PC-9 (cell line): ENCODE results near the gene GSC2. TPM values are rescaled to one million over a fixed set of nuclear protein-coding genes. Genes with fewer than 3 reads are reported as not detected.

Experiments
- BruUV-seq: library from RNA; stranded (reverse); fragments of 400-500 nt; replicated peaks from 2 replicates; lab custom pipeline; 2021; lab: Mats Ljungman, UMichigan
- CTCF ChIA-PET: fragments of 300-600 bp; sonication (Branson Sonifier 250); formaldehyde crosslinking; loops from one replicate; lab custom pipeline; 2022; ENCODE audit warnings: antibody characterized with exemption; lab: Charles Lee
- POLR2A ChIA-PET: fragments of 300-600 bp; sonication (Branson Sonifier 250); formaldehyde crosslinking; loops from one replicate; lab custom pipeline; 2022; ENCODE audit warnings: antibody characterized with exemption; ENCODE audit not compliant: unreplicated experiment; lab: Charles Lee
- DNase-seq, 2 experiments: peaks; one replicate each; pipeline versions ENCODE4 v3.0.0 to v3.0.0-alpha.2; 2015 to 2022; ENCODE audit warnings: mixed read lengths in 1 of 2
- H2AFZ ChIP-seq: fragments of 200-600 bp; sonication (generic); 2 replicates; pipeline ENCODE4 v1.8.1; 2017; ENCODE audit warnings: antibody characterized with exemption
- H3F3A ChIP-seq: fragments of 200-600 bp; sonication (generic); 2 replicates; pipeline ENCODE4 v1.8.1; 2017; ENCODE audit warnings: antibody characterized with exemption, mild to moderate bottlenecking, low read depth; ENCODE audit not compliant: insufficient read depth
- H3K27ac ChIP-seq: fragments of 200-600 bp; sonication (generic); 2 replicates; pipeline ENCODE4 v1.6.1; 2016; ENCODE audit warnings: mixed run types
- H3K27me3 ChIP-seq: fragments of 200-600 bp; sonication (generic); 2 replicates; pipeline ENCODE4 v1.6.1; 2016; ENCODE audit warnings: low read depth, mixed run types; ENCODE audit not compliant: insufficient read depth
- H3K36me3 ChIP-seq: fragments of 200-600 bp; sonication (generic); 2 replicates; pipeline ENCODE4 v1.6.1; 2016; ENCODE audit warnings: low read depth, mixed run types
- H3K4me1 ChIP-seq: fragments of 200-600 bp; sonication (generic); replicated peaks from 2 replicates; pipeline ENCODE4 v1.6.1; 2016; ENCODE audit warnings: mixed run types; ENCODE audit not compliant: insufficient read depth
- H3K4me2 ChIP-seq: fragments of 200-600 bp; sonication (generic); 2 replicates; pipeline ENCODE4 v1.6.1; 2017; ENCODE audit warnings: mixed run types
- H3K4me3 ChIP-seq: fragments of 200-600 bp; sonication (generic); 2 replicates; pipeline ENCODE4 v1.6.1; 2016; ENCODE audit warnings: mixed run types
- H3K79me2 ChIP-seq: fragments of 200-600 bp; sonication (generic); 2 replicates; pipeline ENCODE4 v1.6.1; 2017; ENCODE audit warnings: low read depth, mixed run types
- H3K9me2 ChIP-seq: fragments of 200-600 bp; sonication (generic); 2 replicates; pipeline ENCODE4 v1.8.1; 2017; ENCODE audit warnings: mild to moderate bottlenecking; ENCODE audit not compliant: insufficient read depth
- H3K9me3 ChIP-seq: fragments of 200-600 bp; sonication (generic); 2 replicates; pipeline ENCODE4 v1.8.1; 2016; ENCODE audit warnings: low read depth; ENCODE audit not compliant: insufficient read depth
- H4K20me1 ChIP-seq: fragments of 200-600 bp; sonication (generic); 2 replicates; pipeline ENCODE4 v1.8.1; 2017; ENCODE audit not compliant: insufficient read depth
- CTCF ChIP-seq: fragments of 200-600 bp; sonication (generic); conservative IDR thresholded peaks from 2 replicates; pipeline ENCODE4 v1.6.1; 2017; ENCODE audit warnings: mixed run types, antibody characterized with exemption, mild to moderate bottlenecking, moderate library complexity
- EZH2 ChIP-seq: fragments of 200-600 bp; sonication (generic); IDR thresholded peaks from 2 replicates; pipeline ENCODE4 v1.8.0; 2017; ENCODE audit warnings: antibody characterized with exemption, low read depth
- intact Hi-C: fragments of 100-400 bp; cut with micrococcal nuclease; formaldehyde crosslinking; loops from one replicate; pipeline ENCODE4 v1.10.0; 2022; ENCODE audit not compliant: unreplicated experiment
- total RNA-seq: library from RNA; stranded (reverse); gene quantifications from 2 replicates; pipeline ENCODE4 v1.2.3, GENCODE V29; 2021

The GSC2 gene
- total RNA-seq, 1 experiment from 2014 or later: not detected

GRCh38 chr22:19146215-19146968, 3.7 kb downstream of the GSC2 start:
- TF ChIP-seq CTCF (no peak), EZH2 (no peak)
- Histone ChIP-seq H3K27ac (no peak overlapping the region), H3K9me2 (no peaks in the 10 kb centered on the region), H3K36me3 (peaks cover 2% of the 10 kb centered on the region; the same call in 1 of the 2 replicates), H3K4me2 (no peak overlapping the region), H2AFZ (no peak overlapping the region), H3K79me2 (peaks cover 21% of the 10 kb centered on the region), H3K4me1 (peaks cover 5% of the 10 kb centered on the region; the same call in 1 of the 2 replicates), H3F3A (peaks cover 4% of the 10 kb centered on the region; the same call in 1 of the 2 replicates), H3K27me3 (no peaks in the 10 kb centered on the region; the same call in 1 of the 2 replicates), H3K9me3 (no peaks in the 10 kb centered on the region), H4K20me1 (no peaks in the 10 kb centered on the region), H3K4me3 (no peak overlapping the region)
- intact Hi-C loops: no loop called here
- ChIA-PET POLR2A (no interaction called here), CTCF (no interaction called here)
- no TSS peak for BruUV-seq
- no peak for DNase-seq

- Histone ChIP-seq H3K4me3 (peak overlapping the region; percentile 98), H3K36me3 (peaks cover 3% of the 10 kb centered on the region; the same call in 1 of the 2 replicates), H2AFZ (peak overlapping the region; percentile 93), H4K20me1 (no peaks in the 10 kb centered on the region), H3K9me3 (no peaks in the 10 kb centered on the region), H3K27ac (no peak overlapping the region), H3K4me2 (peak overlapping the region; percentile 90), H3K27me3 (no peaks in the 10 kb centered on the region), H3K4me1 (peaks cover 5% of the 10 kb centered on the region; the same call in 1 of the 2 replicates), H3F3A (peaks cover 4% of the 10 kb centered on the region; the same call in 1 of the 2 replicates), H3K9me2 (no peaks in the 10 kb centered on the region), H3K79me2 (peaks cover 21% of the 10 kb centered on the region)
- DNase-seq: no peak
- intact Hi-C loops: loop anchor here (1.0 kb wide), 1 partner anchor 486 kb away; no protein-coding TSS in a partner anchor
- no peak for TF ChIP-seq CTCF
- no peak for TF ChIP-seq EZH2
- POLR2A ChIA-PET: interaction anchor here (0.6 kb wide), 1 partner anchor 34 kb away, joined by 3 read pairs; the partner anchor contains the start of gene SLC25A1
- CTCF ChIA-PET: interaction anchor here (0.5 to 1.4 kb wide), 5 partner anchors 23 to 486 kb away, joined by 3 to 4 read pairs (median 3); partner anchors contain the start of gene SLC25A1
- BruUV-seq: TSS peak; percentile 57
These were observed 6.1 kb downstream of the GSC2 start for GRCh38 chr22:19143967-19144400.

- Histone ChIP-seq H2AFZ (peak overlapping the region; percentile 93; the same call in 1 of the 2 replicates), H3K27me3 (no peaks in the 10 kb centered on the region), H3K4me3 (peak overlapping the region; percentile 98), H3K9me2 (no peaks in the 10 kb centered on the region), H3K4me1 (peaks cover 5% of the 10 kb centered on the region; the same call in 1 of the 2 replicates), H4K20me1 (no peaks in the 10 kb centered on the region), H3K9me3 (no peaks in the 10 kb centered on the region), H3K79me2 (peaks cover 21% of the 10 kb centered on the region), H3K4me2 (peak overlapping the region; percentile 90), H3K27ac (no peak overlapping the region), H3K36me3 (peaks cover 3% of the 10 kb centered on the region), H3F3A (peaks cover 4% of the 10 kb centered on the region; the same call in 1 of the 2 replicates)
- POLR2A ChIA-PET: interaction anchor here (0.7 kb wide), 1 partner anchor 993 kb away, joined by 3 read pairs; the partner anchor contains the start of gene USP18
- DNase-seq: no peak
- CTCF ChIA-PET: interaction anchor here (0.7 kb wide), 1 partner anchor 39 kb away, joined by 9 read pairs; no protein-coding TSS in a partner anchor
- TF ChIP-seq CTCF (no peak), EZH2 (no peak)
- intact Hi-C loops: no loop called here
- no TSS peak for BruUV-seq
These were observed 6.9 kb downstream of the GSC2 start for GRCh38 chr22:19143212-19143611.
